OCI-LY7 (cell line): ENCODE results near the gene CD93.

Source experiments
- EZH2phosphoT487 ChIP-seq: fragments of 200-600 bp; sonication (generic); IDR thresholded peaks from 2 replicates; pipeline ENCODE4 v1.6.1; 2018; ENCODE audit warnings: low read depth, borderline replicate concordance, mild to moderate bottlenecking, mixed run types, antibody characterized with exemption, low read length, moderate library complexity, mixed read lengths
- TF ChIP-seq, protein P1 (sequence below): fragments of 200-600 bp; sonication (generic); conservative IDR thresholded peaks from 2 replicates; pipeline ENCODE4 v1.5.1; 2014; ENCODE audit warnings: mild to moderate bottlenecking, antibody characterized with exemption, low read length, moderate library complexity, mixed read lengths

DNA sequence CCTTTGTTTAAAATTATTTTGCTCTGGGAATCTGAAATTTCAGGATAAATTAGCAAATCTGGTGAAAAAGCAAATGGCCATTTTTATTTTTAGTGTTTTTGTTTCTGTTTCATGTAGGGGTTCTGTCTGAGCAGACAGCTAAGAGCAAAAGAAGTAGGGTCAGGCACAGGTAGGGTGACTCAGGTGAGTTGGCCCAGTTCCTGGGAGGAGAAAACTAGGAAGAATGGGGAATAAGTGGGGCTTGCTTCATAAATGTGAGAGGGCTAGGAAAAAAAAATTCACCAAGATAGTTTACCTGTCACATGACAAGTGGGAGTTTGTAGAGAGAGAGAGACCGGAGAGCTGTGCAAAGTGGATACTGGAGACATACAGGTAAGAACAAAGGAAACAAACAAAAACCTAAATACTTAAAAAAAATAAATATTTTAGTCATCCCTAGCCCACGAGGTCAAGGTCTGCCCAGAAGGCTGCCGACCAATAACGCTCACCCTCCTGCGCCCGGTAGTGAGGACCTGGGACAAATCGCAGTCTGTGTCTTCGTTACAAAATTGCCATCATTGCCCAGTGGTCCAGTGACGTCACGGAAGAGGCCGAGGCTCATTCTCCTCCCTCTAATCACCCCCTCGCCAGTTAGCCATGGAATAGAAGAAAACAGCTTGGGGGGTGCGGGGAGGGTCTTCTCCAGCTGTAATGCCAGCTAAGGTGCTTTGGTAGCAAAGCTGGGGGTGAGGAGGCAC lies 39.0 kb downstream of the CD93 start:
- TF ChIP-seq, protein P1, sequence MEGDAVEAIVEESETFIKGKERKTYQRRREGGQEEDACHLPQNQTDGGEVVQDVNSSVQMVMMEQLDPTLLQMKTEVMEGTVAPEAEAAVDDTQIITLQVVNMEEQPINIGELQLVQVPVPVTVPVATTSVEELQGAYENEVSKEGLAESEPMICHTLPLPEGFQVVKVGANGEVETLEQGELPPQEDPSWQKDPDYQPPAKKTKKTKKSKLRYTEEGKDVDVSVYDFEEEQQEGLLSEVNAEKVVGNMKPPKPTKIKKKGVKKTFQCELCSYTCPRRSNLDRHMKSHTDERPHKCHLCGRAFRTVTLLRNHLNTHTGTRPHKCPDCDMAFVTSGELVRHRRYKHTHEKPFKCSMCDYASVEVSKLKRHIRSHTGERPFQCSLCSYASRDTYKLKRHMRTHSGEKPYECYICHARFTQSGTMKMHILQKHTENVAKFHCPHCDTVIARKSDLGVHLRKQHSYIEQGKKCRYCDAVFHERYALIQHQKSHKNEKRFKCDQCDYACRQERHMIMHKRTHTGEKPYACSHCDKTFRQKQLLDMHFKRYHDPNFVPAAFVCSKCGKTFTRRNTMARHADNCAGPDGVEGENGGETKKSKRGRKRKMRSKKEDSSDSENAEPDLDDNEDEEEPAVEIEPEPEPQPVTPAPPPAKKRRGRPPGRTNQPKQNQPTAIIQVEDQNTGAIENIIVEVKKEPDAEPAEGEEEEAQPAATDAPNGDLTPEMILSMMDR = no peak
- no peak for TF ChIP-seq EZH2phosphoT487
